K562 (cell line): Measurements from ENCODE around the gene PHKA1. TPM values are rescaled to one million over a fixed set of nuclear protein-coding genes. Genes with fewer than 3 reads are reported as not detected.

ENCODE experiments used
- ATAC-seq: fragments of 200-7000 bp; cut with Tn5 transposase; 3 replicates; pipeline ENCODE4 v1.9.1; 2020; ENCODE audit warnings: moderate library complexity
- BruUV-seq: library from RNA; stranded (reverse); fragments of 400-500 nt; replicated peaks from 2 replicates; lab custom pipeline; 2021; lab: Mats Ljungman, UMichigan
- CTCF ChIA-PET: fragments of 300-600 bp; formaldehyde crosslinking; extraction: SDS; loops from one replicate; lab custom pipeline; 2021; ENCODE audit warnings: low intra/inter-chr PET ratio; lab: Yijun Ruan, JAX
- POLR2A ChIA-PET: fragments of 300-600, 350-650 bp; sonication (Branson Sonifier 250); formaldehyde crosslinking; extraction: SDS; loops from one replicate; lab custom pipeline; 2021; ENCODE audit warnings: antibody characterized with exemption, inconsistent platforms; lab: Yijun Ruan, JAX
- DNase-seq, 4 experiments: peaks; one replicate each; pipeline versions ENCODE4 v3.0.0 to v3.0.0-alpha.2; 2011 to 2018; ENCODE audit warnings: low spot score in 3 of 4, mixed read lengths in 3 of 4; ENCODE audit errors: extremely low read depth in 1 of 4
- FAIRE-seq: peaks from 2 replicates; lab custom pipeline; 2011; peaks lifted over from hg19 to GRCh38; lab: Jason Lieb, UNC
- H2AFZ ChIP-seq: 2 replicates; pipeline ENCODE4 v1.6.0; 2011; ENCODE audit warnings: low read depth, low read length, control low read depth, inconsistent platforms
- H3K27ac ChIP-seq: fragments of 200-600 bp; 3 replicates; pipeline ENCODE4 v1.8.0; 2011; ENCODE audit warnings: low read depth, mild to moderate bottlenecking, control low read depth, inconsistent platforms, low read length, moderate library complexity, mixed read lengths; ENCODE audit errors: extremely low read depth
- H3K27me3 ChIP-seq, 2 experiments: fragments of 300-600 bp in 1 of 2; 2 replicates in 1 of 2; 3 replicates in 1 of 2; pipeline versions ENCODE4 v1.6.0 to v1.8.0; 2011; ENCODE audit warnings: inconsistent platforms in 2 of 2, low read length in 2 of 2, mild to moderate bottlenecking in 1 of 2, mixed read lengths in 1 of 2, moderate library complexity in 1 of 2; ENCODE audit not compliant: control insufficient read depth in 2 of 2, insufficient read depth in 2 of 2
- H3K36me3 ChIP-seq: fragments of 300-600 bp; 3 replicates; pipeline ENCODE4 v1.8.0; 2011; ENCODE audit warnings: mild to moderate bottlenecking, low read length, inconsistent platforms; ENCODE audit not compliant: control insufficient read depth, insufficient read depth
- H3K4me1 ChIP-seq, 2 experiments: fragments of 200-600 bp in 1 of 2; replicated peaks in 1 of 2; 2 replicates in 1 of 2; 3 replicates in 1 of 2; pipeline versions ENCODE4 v1.5.1 to v1.8.0; 2011; ENCODE audit warnings: inconsistent platforms in 2 of 2, low read length in 2 of 2, mild to moderate bottlenecking in 1 of 2, mixed read lengths in 1 of 2, moderate library complexity in 1 of 2; ENCODE audit not compliant: control insufficient read depth in 2 of 2, insufficient read depth in 2 of 2
- H3K4me2 ChIP-seq: 2 replicates; pipeline ENCODE4 v1.6.1; 2011; ENCODE audit warnings: low read length, control low read depth, inconsistent platforms, mixed read lengths; ENCODE audit not compliant: insufficient read depth
- H3K4me3 ChIP-seq: fragments of 200-600 bp; sonication (generic), shearing (Covaris generic); 2 replicates; pipeline ENCODE4 v1.5.1; 2016; ENCODE audit warnings: control low read depth, inconsistent platforms
- H3K79me2 ChIP-seq: fragments of 200-600 bp; 3 replicates; pipeline ENCODE4 v1.8.0; 2011; ENCODE audit warnings: low read length, inconsistent platforms; ENCODE audit not compliant: control insufficient read depth, insufficient read depth
- H3K9ac ChIP-seq, 2 experiments: 2 replicates each; pipeline versions ENCODE4 v1.6.0 to v1.6.1; 2011; ENCODE audit warnings: low read depth in 2 of 2, low read length in 2 of 2, control low read depth in 1 of 2, inconsistent platforms in 1 of 2, mild to moderate bottlenecking in 1 of 2, mixed read lengths in 1 of 2; ENCODE audit not compliant: insufficient read depth in 1 of 2
- H3K9me1 ChIP-seq: one replicate; pipeline ENCODE4 v1.6.0; 2011; ENCODE audit warnings: inconsistent platforms, mild to moderate bottlenecking, low read length, moderate library complexity; ENCODE audit not compliant: control insufficient read depth, insufficient read depth
- H3K9me3 ChIP-seq: replicated peaks from 2 replicates; pipeline ENCODE4 v1.5.1; 2011; ENCODE audit warnings: low read depth, low read length, inconsistent platforms; ENCODE audit not compliant: control insufficient read depth, insufficient read depth
- H4K20me1 ChIP-seq: replicated peaks from 2 replicates; pipeline ENCODE4 v1.6.1; 2011; ENCODE audit warnings: low read length, inconsistent platforms, mixed read lengths; ENCODE audit not compliant: control insufficient read depth, insufficient read depth
- BCOR ChIP-seq: fragments of 450-650 bp; IDR thresholded peaks from 2 replicates; pipeline ENCODE4 v1.6.1; 2016
- C11orf30 ChIP-seq: fragments of 450-650 bp; IDR thresholded peaks from 2 replicates; pipeline ENCODE4 v1.6.1; 2016; ENCODE audit warnings: low read depth, mild to moderate bottlenecking
- L3MBTL2 ChIP-seq: fragments of 450-650 bp; IDR thresholded peaks from 2 replicates; pipeline ENCODE4 v1.6.1; 2016; ENCODE audit warnings: mild to moderate bottlenecking, moderate library complexity
- MAFF ChIP-seq: IDR thresholded peaks from 2 replicates; pipeline ENCODE4 v1.6.1; 2012; ENCODE audit warnings: low read length, improper control_type of control experiment
- MGA ChIP-seq: fragments of 450-650 bp; IDR thresholded peaks from 2 replicates; pipeline ENCODE4 v1.6.1; 2016; ENCODE audit warnings: mild to moderate bottlenecking, moderate library complexity
- NELFE ChIP-seq: IDR thresholded peaks from 2 replicates; pipeline ENCODE4 v1.6.1; 2011; ENCODE audit warnings: mild to moderate bottlenecking; ENCODE audit not compliant: insufficient read depth, insufficient read length
- NFE2 ChIP-seq: IDR thresholded peaks from 2 replicates; pipeline ENCODE4 v1.6.1; 2014; ENCODE audit warnings: antibody characterized with exemption, low read depth
- RBM25 ChIP-seq: fragments of 200-400 bp; formaldehyde crosslinking; IDR thresholded peaks from 2 replicates; pipeline ENCODE4 v1.6.1; 2018; ENCODE audit warnings: low read length, low read depth, moderate library complexity; ENCODE audit not compliant: severe bottlenecking
- RUNX1 ChIP-seq: sonication (generic); IDR thresholded peaks from 2 replicates; pipeline ENCODE4 v1.6.1; 2016; ENCODE audit warnings: antibody characterized with exemption, low read depth
- ZNF316 ChIP-seq: fragments of 450-650 bp; IDR thresholded peaks from 2 replicates; pipeline ENCODE4 v1.6.1; 2016
- WGBS: fragments of 100-300 bp; shearing (Covaris generic); methylation state at CpG from one replicate; pipeline ENCODE4 v1.1.6; 2016; ENCODE audit warnings: low coverage, mixed read lengths; ENCODE audit not compliant: insufficient coverage; ENCODE audit errors: missing lambda C conversion rate; 5-methylcytosine and 5-hydroxymethylcytosine counted together
- in situ Hi-C: fragments of 300-500 bp; cut with MboI; formaldehyde crosslinking; loops from 4 replicates; pipeline ENCODE4 v1.15.0; 2018; ENCODE audit warnings: inconsistent platforms, mixed read lengths
- intact Hi-C: fragments of 100-400 bp; cut with micrococcal nuclease; formaldehyde crosslinking; loops from 2 replicates; pipeline ENCODE4 v1.14.2; 2022
- polyA plus RNA-seq, 8 experiments: library from polyadenylated mRNA; depleted of rRNA in 4 of 8; stranded (reverse) in 5 of 8; unstranded in 3 of 8; fragments of >200 nt; fragmentation: Nextera tagmentation in 2 of 8; fragmentation: Illumina TruSeq in 1 of 8; extraction: Ambion mirVana in 2 of 8; extraction: Trizol in 1 of 8; gene quantifications; 2 replicates each; pipeline versions ENCODE4 v1.2.1 to v1.2.3, GENCODE V29; 2011 to 2014; ENCODE audit warnings: inconsistent platforms in 1 of 8, missing spikeins in 1 of 8
- total RNA-seq, 7 experiments: library from RNA; depleted of rRNA in 6 of 7; stranded (reverse); fragments of >200 nt in 6 of 7; fragmentation: Illumina TruSeq in 2 of 7; extraction: Trizol in 2 of 7; gene quantifications; 2 replicates each; pipeline versions ENCODE4 v1.2.1 to v1.2.3, GENCODE V29; 2011 to 2021; ENCODE audit warnings: low replicate concordance in 1 of 7
- TF ChIP-seq, protein P1 (sequence below): fragments of 450-650 bp; IDR thresholded peaks from 2 replicates; pipeline ENCODE4 v1.6.1; 2016; ENCODE audit warnings: borderline replicate concordance

Gene PHKA1
- total and polyA plus RNA-seq, 9 of the 15 experiments (the other 6 are each of a cell fraction or from before 2014, with no cell fraction given): 2.4 to 9.6 (median 5.8) TPM

GRCh38 chrX:72715546-72715945 lies 1.4 kb upstream of the PHKA1 start:
- no TSS peak for BruUV-seq
- WGBS: 4% methylated on average over 11 of the region's 12 CpGs
- ATAC-seq (no peak), DNase-seq (peak in 1 of 4 experiments; percentile 15), FAIRE-seq (peak; percentile 15)
- Histone ChIP-seq H3K79me2 (peaks cover 5% of the 10 kb centered on the region; the same call in 2 of the 3 replicates), H3K9ac (no peak overlapping the region), H3K27ac (no peak overlapping the region; the same call in 2 of the 3 replicates), H3K36me3 (no peaks in the 10 kb centered on the region), H3K9me1 (no peaks in the 10 kb centered on the region), H3K4me3 (no peak overlapping the region), H3K27me3 (no peaks in the 10 kb centered on the region), H4K20me1 (no peaks in the 10 kb centered on the region), H2AFZ (peak overlapping the region; percentile 62), H3K9me3 (no peaks in the 10 kb centered on the region), H3K4me1 (peaks cover 0 to 6% of the 10 kb centered on the region in 2 experiments; a peak in 4 of 5 replicates), H3K4me2 (peak overlapping the region; percentile 60)
- POLR2A ChIA-PET: interaction anchor here (0.8 kb wide), 1 partner anchor 509 kb away, joined by 4 read pairs; no protein-coding TSS in a partner anchor
- in situ Hi-C loops (no loop called here), intact Hi-C loops (no loop called here)
- CTCF ChIA-PET: no interaction called here
- TF ChIP-seq MGA (peak; percentile 50), L3MBTL2 (peak; percentile 61), MAFF (0 out of 2 replicates have a peak, but pooled peaks have one; percentile 19), NELFE (no peak), C11orf30 (peak; percentile 75), NFE2 (peak; percentile 59), ZNF316 (peak; percentile 57), BCOR (peak; percentile 32; the same call in 1 of the 2 replicates), RBM25 (peak; percentile 24), RUNX1 (no peak)
- TF ChIP-seq, protein P1, sequence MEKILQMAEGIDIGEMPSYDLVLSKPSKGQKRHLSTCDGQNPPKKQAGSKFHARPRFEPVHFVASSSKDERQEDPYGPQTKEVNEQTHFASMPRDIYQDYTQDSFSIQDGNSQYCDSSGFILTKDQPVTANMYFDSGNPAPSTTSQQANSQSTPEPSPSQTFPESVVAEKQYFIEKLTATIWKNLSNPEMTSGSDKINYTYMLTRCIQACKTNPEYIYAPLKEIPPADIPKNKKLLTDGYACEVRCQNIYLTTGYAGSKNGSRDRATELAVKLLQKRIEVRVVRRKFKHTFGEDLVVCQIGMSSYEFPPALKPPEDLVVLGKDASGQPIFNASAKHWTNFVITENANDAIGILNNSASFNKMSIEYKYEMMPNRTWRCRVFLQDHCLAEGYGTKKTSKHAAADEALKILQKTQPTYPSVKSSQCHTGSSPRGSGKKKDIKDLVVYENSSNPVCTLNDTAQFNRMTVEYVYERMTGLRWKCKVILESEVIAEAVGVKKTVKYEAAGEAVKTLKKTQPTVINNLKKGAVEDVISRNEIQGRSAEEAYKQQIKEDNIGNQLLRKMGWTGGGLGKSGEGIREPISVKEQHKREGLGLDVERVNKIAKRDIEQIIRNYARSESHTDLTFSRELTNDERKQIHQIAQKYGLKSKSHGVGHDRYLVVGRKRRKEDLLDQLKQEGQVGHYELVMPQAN: no peak
